MCF 10A (cell line): Measurements from ENCODE around the gene HYAL1. TPM values are rescaled to one million over a fixed set of nuclear protein-coding genes. Genes with fewer than 3 reads are reported as not detected.

Experiments used
- BruUV-seq: library from RNA; stranded (reverse); fragments of 400-500 nt; replicated peaks from 2 replicates; lab custom pipeline; 2021; lab: Mats Ljungman, UMichigan
- CTCF ChIA-PET: fragments of 300-600 bp; sonication (Branson Sonifier 250); formaldehyde crosslinking; extraction: SDS; loops from one replicate; lab custom pipeline; 2021; ENCODE audit warnings: antibody characterized with exemption, inconsistent platforms; lab: Yijun Ruan, JAX
- POLR2A ChIA-PET: fragments of 300-600, 350-650 bp; sonication (Branson Sonifier 250); formaldehyde crosslinking; extraction: SDS; loops from one replicate; lab custom pipeline; 2020; ENCODE audit warnings: antibody characterized with exemption, inconsistent platforms; lab: Yijun Ruan, JAX
- DNase-seq: peaks from one replicate; pipeline ENCODE4 v3.0.0-alpha.2; 2018; ENCODE audit not compliant: unreplicated experiment
- H3K27ac Mint-ChIP-seq: one replicate; pipeline ENCODE4 v1.8.0; 2022; ENCODE audit warnings: mild to moderate bottlenecking, low read depth, mixed read lengths; ENCODE audit not compliant: unreplicated experiment
- H3K27me3 Mint-ChIP-seq: one replicate; pipeline ENCODE4 v1.8.0; 2022; ENCODE audit warnings: mixed read lengths; ENCODE audit not compliant: insufficient read depth, unreplicated experiment
- H3K36me3 Mint-ChIP-seq: one replicate; pipeline ENCODE4 v1.8.0; 2022; ENCODE audit warnings: mild to moderate bottlenecking, moderate library complexity, mixed read lengths; ENCODE audit not compliant: insufficient read depth, unreplicated experiment
- H3K4me1 Mint-ChIP-seq: one replicate; pipeline ENCODE4 v1.8.0; 2022; ENCODE audit warnings: mixed read lengths; ENCODE audit not compliant: insufficient read depth, unreplicated experiment
- H3K4me3 Mint-ChIP-seq: one replicate; pipeline ENCODE4 v1.8.0; 2022; ENCODE audit warnings: mild to moderate bottlenecking, moderate library complexity, mixed read lengths; ENCODE audit not compliant: unreplicated experiment
- H3K9me3 Mint-ChIP-seq: one replicate; pipeline ENCODE4 v1.8.0; 2022; ENCODE audit warnings: mixed read lengths; ENCODE audit not compliant: unreplicated experiment
- CTCF ChIP-seq: fragments of 200-600 bp; IDR thresholded peaks from one replicate; pipeline ENCODE4 v1.8.0; 2022; ENCODE audit warnings: antibody characterized with exemption, mild to moderate bottlenecking; ENCODE audit not compliant: unreplicated experiment
- intact Hi-C: fragments of 100-400 bp; cut with micrococcal nuclease; formaldehyde crosslinking; loops from 2 replicates; pipeline ENCODE4 v1.14.1; 2022
- total RNA-seq: library from RNA; stranded (reverse); gene quantifications from 2 replicates; pipeline ENCODE4 v1.2.3, GENCODE V29; 2022

HYAL1 gene
- total RNA-seq, 1 experiment from 2014 or later, result 0.70 TPM

- H3K9me3 Mint-ChIP-seq, result no peaks in the 10 kb centered on the region
- H3K4me3 Mint-ChIP-seq, result no peak overlapping the region
- H3K4me1 Mint-ChIP-seq, result peaks cover 12% of the 10 kb centered on the region
- H3K36me3 Mint-ChIP-seq, result peaks cover 56% of the 10 kb centered on the region
- TF ChIP-seq CTCF, result no peak
- POLR2A ChIA-PET, result interaction anchor here (0.7 to 0.8 kb wide), 2 partner anchors 14 to 61 kb away, joined by 3 read pairs; no protein-coding TSS in a partner anchor
- CTCF ChIA-PET, result interaction anchor here (1.2 kb wide), 1 partner anchor 12 kb away, joined by 3 read pairs; no protein-coding TSS in a partner anchor
- no peak overlapping the region for H3K27ac Mint-ChIP-seq
- no TSS peak for BruUV-seq
- DNase-seq, result no peak
- intact Hi-C loops, result no loop called here
- H3K27me3 Mint-ChIP-seq, result no peaks in the 10 kb centered on the region
Measured at GRCh38 chr3:50331364-50331907, 28.1 kb upstream of the HYAL1 start.

GRCh38 chr3:50330330-50330729 is 27.0 kb upstream of the HYAL1 start:
- DNase-seq, result no peak
- Mint-ChIP-seq H3K36me3 (peaks cover 51% of the 10 kb centered on the region), H3K4me1 (peaks cover 9% of the 10 kb centered on the region), H3K27me3 (no peaks in the 10 kb centered on the region), H3K4me3 (no peak overlapping the region), H3K27ac (no peak overlapping the region), H3K9me3 (no peaks in the 10 kb centered on the region)
- ChIA-PET CTCF (interaction anchor here (1.4 kb wide), 1 partner anchor 32 kb away, joined by 5 read pairs; the partner anchor contains the start of genes HYAL3 and NAA80), POLR2A (no interaction called here)
- no TSS peak for BruUV-seq
- intact Hi-C loops, result no loop called here
- TF ChIP-seq CTCF, result no peak

GRCh38 chr3:50327943-50328691 is 24.7 kb upstream of the HYAL1 start, which contains the start of gene TUSC2:
Gene TUSC2, minus strand, starts transcription at chr3:50328223. Its CDS starts 124 bp downstream, at chr3:50328099.
- Mint-ChIP-seq H3K4me1 (no peaks in the 10 kb centered on the region), H3K27ac (peak within 1 kb of the TSS; percentile 90), H3K4me3 (peak within 1 kb of the TSS; percentile 86), H3K27me3 (no peaks in the 10 kb centered on the region), H3K36me3 (peaks cover 33% of the 10 kb centered on the region), H3K9me3 (no peaks in the 10 kb centered on the region)
- intact Hi-C loops, result no loop called here
- ChIA-PET POLR2A (interaction anchor here (0.6 to 3.3 kb wide), 23 partner anchors 9 to 124 kb away, joined by 3 to 58 read pairs (median 4); partner anchors contain the start of genes CYB561D2, GNAI2, HYAL3 and IFRD2), CTCF (interaction anchor here (0.6 to 2.1 kb wide), 8 partner anchors 8 to 62 kb away, joined by 3 to 6 read pairs (median 4); no protein-coding TSS in a partner anchor)
- no peak for TF ChIP-seq CTCF
- BruUV-seq, result TSS peak; percentile 86
- DNase-seq, result peak; percentile 97

GRCh38 chr3:50327129-50327528 is 23.8 kb upstream of the HYAL1 start:
- H3K27me3 Mint-ChIP-seq, result no peaks in the 10 kb centered on the region
- CTCF ChIA-PET, result interaction anchor here (0.7 to 1.8 kb wide), 4 partner anchors 9 to 50 kb away, joined by 3 to 5 read pairs (median 4); no protein-coding TSS in a partner anchor
- H3K9me3 Mint-ChIP-seq, result no peaks in the 10 kb centered on the region
- no peaks in the 10 kb centered on the region for H3K4me1 Mint-ChIP-seq
- no TSS peak for BruUV-seq
- H3K36me3 Mint-ChIP-seq, result peaks cover 23% of the 10 kb centered on the region
- TF ChIP-seq CTCF, result no peak
- H3K4me3 Mint-ChIP-seq, result peak overlapping the region; percentile 86
- POLR2A ChIA-PET, result interaction anchor here (1.0 to 3.3 kb wide), 10 partner anchors 8 to 92 kb away, joined by 3 to 58 read pairs (median 14); partner anchors contain the start of genes CYB561D2, GNAI2, HYAL3 and IFRD2
- DNase-seq, result no peak
- intact Hi-C loops, result no loop called here
- peak overlapping the region; percentile 90 for H3K27ac Mint-ChIP-seq
